Lung microvascular endothelial cell (primary cell): ENCODE data around the gene RBMS2. TPM values are rescaled to one million over a fixed set of nuclear protein-coding genes. Genes with fewer than 3 reads are reported as not detected.

Experiments
- total RNA-seq: library from RNA; depleted of rRNA; stranded (reverse); fragments of >200 nt; gene quantifications from 2 replicates; pipeline ENCODE4 v1.2.1, GENCODE V29; 2014

RBMS2 gene
- total RNA-seq, 1 donor from 2014 or later, result 33.1 TPM

Other genes with a start within 250 kb of the RBMS2 start
- 75.6 and 111 TPM in 2 replicates for gene CS, start 221.5 kb upstream of the RBMS2 start, total RNA-seq
- gene CNPY2, start 205.8 kb upstream of the RBMS2 start, total RNA-seq, result 55.6 and 69.2 TPM in 2 replicates
- gene PAN2, start 187.8 kb upstream of the RBMS2 start, total RNA-seq, result 5.7 and 10.9 TPM in 2 replicates
- gene IL23A, start 182.9 kb upstream of the RBMS2 start, total RNA-seq, result under 0.01 TPM in 1 of 2 replicates, not detected in the other
- gene STAT2, start 161.7 kb upstream of the RBMS2 start, total RNA-seq, result 34.7 and 79.4 TPM in 2 replicates
- not detected in 2 replicates for gene APOF, start 159.0 kb upstream of the RBMS2 start, total RNA-seq
- 7.3 and 8.3 TPM in 2 replicates for gene TIMELESS, start 72.4 kb upstream of the RBMS2 start, total RNA-seq
- gene MIP, start 67.2 kb upstream of the RBMS2 start, total RNA-seq, result under 0.01 and 0.40 TPM in 2 replicates
- 1.3 and 1.8 TPM in 2 replicates for gene SPRYD4, start 53.2 kb upstream of the RBMS2 start, total RNA-seq
- gene GLS2, start 33.7 kb upstream of the RBMS2 start, total RNA-seq, result 0.20 TPM in 1 of 2 replicates, not detected in the other
- gene BAZ2A, start 108.5 kb downstream of the RBMS2 start, total RNA-seq, result 15.9 and 22.6 TPM in 2 replicates
- gene ATP5F1B, start 124.2 kb downstream of the RBMS2 start, total RNA-seq, result 444 and 495 TPM in 2 replicates
- 45.2 and 50.3 TPM in 2 replicates for gene PTGES3, start 166.5 kb downstream of the RBMS2 start, total RNA-seq
- gene NACA, start 203.5 kb downstream of the RBMS2 start, total RNA-seq, result 1,015 and 1,336 TPM in 2 replicates
- gene PRIM1, start 230.5 kb downstream of the RBMS2 start, total RNA-seq, result 2.6 and 5.9 TPM in 2 replicates
- under 0.01 TPM in 1 of 2 replicates, not detected in the other for gene HSD17B6, start 241.5 kb downstream of the RBMS2 start, total RNA-seq